ENCODE results near the gene F13B.

Gene F13B

DNA sequence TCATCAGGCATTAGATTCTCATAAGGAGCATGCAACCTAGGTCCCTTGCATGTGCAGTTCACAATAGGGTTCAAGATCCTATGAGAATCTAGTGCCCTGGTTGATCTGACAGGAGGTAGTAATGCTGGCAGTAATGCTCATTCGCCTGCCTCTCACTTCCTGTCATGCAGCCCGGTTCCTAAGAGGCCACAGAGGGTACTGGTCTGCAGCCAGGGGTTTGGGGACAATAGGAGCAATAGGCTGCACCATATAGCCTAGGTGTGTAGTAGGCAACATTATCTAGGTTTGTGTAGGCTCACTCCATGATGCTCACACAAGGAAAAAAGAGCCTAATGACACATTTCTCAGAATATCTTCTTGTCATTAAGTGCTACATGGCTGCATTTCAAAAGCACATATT is 63.9 kb downstream of the F13B start:
- H2AFZ ChIP-seq (ENCODE audit: low read length), result peak overlapping the region; percentile 1; the same call in 1 of the 2 replicates
- H3K9me3 ChIP-seq (ENCODE audit: insufficient read depth, low read depth, low read length), result no peaks in the 10 kb centered on the region
- no peak overlapping the region for H3K4me3 ChIP-seq (ENCODE audit: low read length, poor library complexity, severe bottlenecking)
- no peak overlapping the region for H3K4me2 ChIP-seq (ENCODE audit: low read depth, low read length, poor library complexity, severe bottlenecking)
- H4K20me1 ChIP-seq (ENCODE audit: insufficient read depth, low read length, poor library complexity, severe bottlenecking), result no peaks in the 10 kb centered on the region
- H3K79me2 ChIP-seq (ENCODE audit: insufficient read depth, low read length), result no peaks in the 10 kb centered on the region
- no peaks in the 10 kb centered on the region for H3F3A ChIP-seq (ENCODE audit: low read depth)
- TF ChIP-seq EZH2phosphoT487 (IDR thresholded peaks at IDR 0.05; ENCODE audit: borderline replicate concordance), result no peak
- TF ChIP-seq, protein P1, sequence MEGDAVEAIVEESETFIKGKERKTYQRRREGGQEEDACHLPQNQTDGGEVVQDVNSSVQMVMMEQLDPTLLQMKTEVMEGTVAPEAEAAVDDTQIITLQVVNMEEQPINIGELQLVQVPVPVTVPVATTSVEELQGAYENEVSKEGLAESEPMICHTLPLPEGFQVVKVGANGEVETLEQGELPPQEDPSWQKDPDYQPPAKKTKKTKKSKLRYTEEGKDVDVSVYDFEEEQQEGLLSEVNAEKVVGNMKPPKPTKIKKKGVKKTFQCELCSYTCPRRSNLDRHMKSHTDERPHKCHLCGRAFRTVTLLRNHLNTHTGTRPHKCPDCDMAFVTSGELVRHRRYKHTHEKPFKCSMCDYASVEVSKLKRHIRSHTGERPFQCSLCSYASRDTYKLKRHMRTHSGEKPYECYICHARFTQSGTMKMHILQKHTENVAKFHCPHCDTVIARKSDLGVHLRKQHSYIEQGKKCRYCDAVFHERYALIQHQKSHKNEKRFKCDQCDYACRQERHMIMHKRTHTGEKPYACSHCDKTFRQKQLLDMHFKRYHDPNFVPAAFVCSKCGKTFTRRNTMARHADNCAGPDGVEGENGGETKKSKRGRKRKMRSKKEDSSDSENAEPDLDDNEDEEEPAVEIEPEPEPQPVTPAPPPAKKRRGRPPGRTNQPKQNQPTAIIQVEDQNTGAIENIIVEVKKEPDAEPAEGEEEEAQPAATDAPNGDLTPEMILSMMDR (conservative IDR thresholded peaks at IDR 0.05; ENCODE audit: low read length), result no peak
- H3K4me1 ChIP-seq (ENCODE audit: insufficient read depth, low read length, poor library complexity, severe bottlenecking), result no peaks in the 10 kb centered on the region
- H3K36me3 ChIP-seq (ENCODE audit: insufficient read depth, low read length), result no peaks in the 10 kb centered on the region
- H3K9me2 ChIP-seq (replicated peaks; ENCODE audit: low read depth, low read length), result no peaks in the 10 kb centered on the region
- no peak overlapping the region for H3K9ac ChIP-seq (ENCODE audit: low read depth, low read length, poor library complexity, severe bottlenecking)
- no peaks in the 10 kb centered on the region for H3K27me3 ChIP-seq (ENCODE audit: insufficient read depth, low read length, poor library complexity, severe bottlenecking)

- H3K36me3 ChIP-seq (ENCODE audit: insufficient read depth, low read length), result no peaks in the 10 kb centered on the region
- no peaks in the 10 kb centered on the region for H3K9me3 ChIP-seq (ENCODE audit: insufficient read depth, low read depth, low read length)
- H3K79me2 ChIP-seq (ENCODE audit: insufficient read depth, low read length), result no peaks in the 10 kb centered on the region
- H2AFZ ChIP-seq (ENCODE audit: low read length), result no peak overlapping the region
- no peak for TF ChIP-seq EZH2phosphoT487 (IDR thresholded peaks at IDR 0.05; ENCODE audit: borderline replicate concordance)
- TF ChIP-seq, protein P1 (conservative IDR thresholded peaks at IDR 0.05; ENCODE audit: low read length), result no peak
- no peak overlapping the region for H3K4me3 ChIP-seq (ENCODE audit: low read length, poor library complexity, severe bottlenecking)
- no peaks in the 10 kb centered on the region for H3K4me1 ChIP-seq (ENCODE audit: insufficient read depth, low read length, poor library complexity, severe bottlenecking)
- H3K27me3 ChIP-seq (ENCODE audit: insufficient read depth, low read length, poor library complexity, severe bottlenecking), result no peaks in the 10 kb centered on the region
- H4K20me1 ChIP-seq (ENCODE audit: insufficient read depth, low read length, poor library complexity, severe bottlenecking), result no peaks in the 10 kb centered on the region
- no peaks in the 10 kb centered on the region for H3F3A ChIP-seq (ENCODE audit: low read depth)
- H3K4me2 ChIP-seq (ENCODE audit: low read depth, low read length, poor library complexity, severe bottlenecking), result no peak overlapping the region
- H3K9ac ChIP-seq (ENCODE audit: low read depth, low read length, poor library complexity, severe bottlenecking), result no peak overlapping the region
- no peaks in the 10 kb centered on the region for H3K9me2 ChIP-seq (replicated peaks; ENCODE audit: low read depth, low read length)
Measured at GRCh38 chr1:197001828-197002227, 65.2 kb downstream of the F13B start.

DNA sequence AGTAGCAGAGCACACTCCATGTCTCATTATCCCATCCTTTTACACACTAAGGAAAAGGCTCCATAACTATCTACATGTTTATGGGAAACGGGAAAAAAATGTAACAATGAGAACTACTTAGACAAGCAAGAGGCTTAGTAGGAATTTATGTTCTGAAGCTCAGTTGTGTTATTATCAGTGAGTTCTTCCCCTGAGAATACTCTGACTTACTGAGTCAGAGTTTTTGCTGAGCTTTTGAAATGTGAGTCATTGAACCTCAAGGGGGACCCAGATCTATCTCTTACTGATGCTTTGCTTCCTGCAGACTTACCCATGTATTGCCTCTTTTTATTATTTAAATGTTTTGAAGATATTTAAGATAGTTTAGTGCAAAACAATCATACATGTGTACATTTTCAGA is 69.6 kb downstream of the F13B start:
- no peak overlapping the region for H3K9ac ChIP-seq (ENCODE audit: low read depth, low read length, poor library complexity, severe bottlenecking)
- no peaks in the 10 kb centered on the region for H4K20me1 ChIP-seq (ENCODE audit: insufficient read depth, low read length, poor library complexity, severe bottlenecking)
- H2AFZ ChIP-seq (ENCODE audit: low read length), result no peak overlapping the region
- H3K79me2 ChIP-seq (ENCODE audit: insufficient read depth, low read length), result no peaks in the 10 kb centered on the region
- no peaks in the 10 kb centered on the region for H3K9me3 ChIP-seq (ENCODE audit: insufficient read depth, low read depth, low read length)
- TF ChIP-seq, protein P1 (conservative IDR thresholded peaks at IDR 0.05; ENCODE audit: low read length), result no peak
- TF ChIP-seq EZH2phosphoT487 (IDR thresholded peaks at IDR 0.05; ENCODE audit: borderline replicate concordance), result no peak
- no peaks in the 10 kb centered on the region for H3F3A ChIP-seq (ENCODE audit: low read depth)
- no peak overlapping the region for H3K4me2 ChIP-seq (ENCODE audit: low read depth, low read length, poor library complexity, severe bottlenecking)
- H3K4me1 ChIP-seq (ENCODE audit: insufficient read depth, low read length, poor library complexity, severe bottlenecking), result no peaks in the 10 kb centered on the region
- H3K36me3 ChIP-seq (ENCODE audit: insufficient read depth, low read length), result no peaks in the 10 kb centered on the region
- no peaks in the 10 kb centered on the region for H3K27me3 ChIP-seq (ENCODE audit: insufficient read depth, low read length, poor library complexity, severe bottlenecking)
- H3K4me3 ChIP-seq (ENCODE audit: low read length, poor library complexity, severe bottlenecking), result no peak overlapping the region
- H3K9me2 ChIP-seq (replicated peaks; ENCODE audit: low read depth, low read length), result no peaks in the 10 kb centered on the region
